K562 (cell line): ENCODE measurements around the gene PCBP3. TPM values are rescaled to one million over a fixed set of nuclear protein-coding genes. Genes with fewer than 3 reads are reported as not detected.

Experiments
- ATAC-seq: fragments of 200-7000 bp; cut with Tn5 transposase; 3 replicates; pipeline ENCODE4 v1.9.1; 2020; ENCODE audit warnings: moderate library complexity
- BruUV-seq: library from RNA; stranded (reverse); fragments of 400-500 nt; replicated peaks from 2 replicates; lab custom pipeline; 2021; lab: Mats Ljungman, UMichigan
- CTCF ChIA-PET: fragments of 300-600 bp; formaldehyde crosslinking; extraction: SDS; loops from one replicate; lab custom pipeline; 2021; ENCODE audit warnings: low intra/inter-chr PET ratio; lab: Yijun Ruan, JAX
- POLR2A ChIA-PET: fragments of 300-600, 350-650 bp; sonication (Branson Sonifier 250); formaldehyde crosslinking; extraction: SDS; loops from one replicate; lab custom pipeline; 2021; ENCODE audit warnings: antibody characterized with exemption, inconsistent platforms; lab: Yijun Ruan, JAX
- DNase-seq, 4 experiments: peaks; one replicate each; pipeline versions ENCODE4 v3.0.0 to v3.0.0-alpha.2; 2011 to 2018; ENCODE audit warnings: low spot score in 3 of 4, mixed read lengths in 3 of 4; ENCODE audit errors: extremely low read depth in 1 of 4
- FAIRE-seq: peaks from 2 replicates; lab custom pipeline; 2011; peaks lifted over from hg19 to GRCh38; lab: Jason Lieb, UNC
- H2AFZ ChIP-seq: 2 replicates; pipeline ENCODE4 v1.6.0; 2011; ENCODE audit warnings: low read depth, low read length, control low read depth, inconsistent platforms
- H3K27ac ChIP-seq: fragments of 200-600 bp; 3 replicates; pipeline ENCODE4 v1.8.0; 2011; ENCODE audit warnings: low read depth, mild to moderate bottlenecking, control low read depth, inconsistent platforms, low read length, moderate library complexity, mixed read lengths; ENCODE audit errors: extremely low read depth
- H3K27me3 ChIP-seq, 2 experiments: fragments of 300-600 bp in 1 of 2; 2 replicates in 1 of 2; 3 replicates in 1 of 2; pipeline versions ENCODE4 v1.6.0 to v1.8.0; 2011; ENCODE audit warnings: inconsistent platforms in 2 of 2, low read length in 2 of 2, mild to moderate bottlenecking in 1 of 2, mixed read lengths in 1 of 2, moderate library complexity in 1 of 2; ENCODE audit not compliant: control insufficient read depth in 2 of 2, insufficient read depth in 2 of 2
- H3K36me3 ChIP-seq: fragments of 300-600 bp; 3 replicates; pipeline ENCODE4 v1.8.0; 2011; ENCODE audit warnings: mild to moderate bottlenecking, low read length, inconsistent platforms; ENCODE audit not compliant: control insufficient read depth, insufficient read depth
- H3K4me1 ChIP-seq, 2 experiments: fragments of 200-600 bp in 1 of 2; replicated peaks in 1 of 2; 2 replicates in 1 of 2; 3 replicates in 1 of 2; pipeline versions ENCODE4 v1.5.1 to v1.8.0; 2011; ENCODE audit warnings: inconsistent platforms in 2 of 2, low read length in 2 of 2, mild to moderate bottlenecking in 1 of 2, mixed read lengths in 1 of 2, moderate library complexity in 1 of 2; ENCODE audit not compliant: control insufficient read depth in 2 of 2, insufficient read depth in 2 of 2
- H3K4me2 ChIP-seq: 2 replicates; pipeline ENCODE4 v1.6.1; 2011; ENCODE audit warnings: low read length, control low read depth, inconsistent platforms, mixed read lengths; ENCODE audit not compliant: insufficient read depth
- H3K4me3 ChIP-seq: fragments of 200-600 bp; sonication (generic), shearing (Covaris generic); 2 replicates; pipeline ENCODE4 v1.5.1; 2016; ENCODE audit warnings: control low read depth, inconsistent platforms
- H3K79me2 ChIP-seq: fragments of 200-600 bp; 3 replicates; pipeline ENCODE4 v1.8.0; 2011; ENCODE audit warnings: low read length, inconsistent platforms; ENCODE audit not compliant: control insufficient read depth, insufficient read depth
- H3K9ac ChIP-seq, 2 experiments: 2 replicates each; pipeline versions ENCODE4 v1.6.0 to v1.6.1; 2011; ENCODE audit warnings: low read depth in 2 of 2, low read length in 2 of 2, control low read depth in 1 of 2, inconsistent platforms in 1 of 2, mild to moderate bottlenecking in 1 of 2, mixed read lengths in 1 of 2; ENCODE audit not compliant: insufficient read depth in 1 of 2
- H3K9me1 ChIP-seq: one replicate; pipeline ENCODE4 v1.6.0; 2011; ENCODE audit warnings: inconsistent platforms, mild to moderate bottlenecking, low read length, moderate library complexity; ENCODE audit not compliant: control insufficient read depth, insufficient read depth
- H3K9me3 ChIP-seq: replicated peaks from 2 replicates; pipeline ENCODE4 v1.5.1; 2011; ENCODE audit warnings: low read depth, low read length, inconsistent platforms; ENCODE audit not compliant: control insufficient read depth, insufficient read depth
- H4K20me1 ChIP-seq: replicated peaks from 2 replicates; pipeline ENCODE4 v1.6.1; 2011; ENCODE audit warnings: low read length, inconsistent platforms, mixed read lengths; ENCODE audit not compliant: control insufficient read depth, insufficient read depth
- CBFA2T2 ChIP-seq: fragments of 450-650 bp; conservative IDR thresholded peaks from 2 replicates; pipeline ENCODE4 v1.6.1; 2017; ENCODE audit warnings: mild to moderate bottlenecking
- FOXA1 ChIP-seq: fragments of 450-650 bp; IDR thresholded peaks from 2 replicates; pipeline ENCODE4 v1.6.1; 2016; ENCODE audit warnings: mild to moderate bottlenecking, borderline replicate concordance
- NR2F6 ChIP-seq: fragments of 450-650 bp; formaldehyde crosslinking; IDR thresholded peaks from 2 replicates; pipeline ENCODE4 v1.4.0; 2020; ENCODE audit warnings: mild to moderate bottlenecking
- ZKSCAN3 ChIP-seq: fragments of 250-450 bp; sonication (Bioruptor Pico); IDR thresholded peaks from 2 replicates; pipeline ENCODE4 v1.4.0; 2020
- ZNF121 ChIP-seq: sonication (generic); formaldehyde crosslinking; conservative IDR thresholded peaks from 2 replicates; pipeline ENCODE4 v1.8.0; 2022; ENCODE audit warnings: missing genetic modification reagents
- ZNF589 ChIP-seq: fragments of 200-800 bp; sonication (Bioruptor generic); IDR thresholded peaks from 2 replicates; pipeline ENCODE4 v1.6.1; 2016; ENCODE audit warnings: low read depth, missing genetic modification characterization, missing compliant biosample characterization
- WGBS: fragments of 100-300 bp; shearing (Covaris generic); methylation state at CpG from one replicate; pipeline ENCODE4 v1.1.6; 2016; ENCODE audit warnings: low coverage, mixed read lengths; ENCODE audit not compliant: insufficient coverage; ENCODE audit errors: missing lambda C conversion rate; 5-methylcytosine and 5-hydroxymethylcytosine counted together
- in situ Hi-C: fragments of 300-500 bp; cut with MboI; formaldehyde crosslinking; loops from 4 replicates; pipeline ENCODE4 v1.15.0; 2018; ENCODE audit warnings: inconsistent platforms, mixed read lengths
- intact Hi-C: fragments of 100-400 bp; cut with micrococcal nuclease; formaldehyde crosslinking; loops from 2 replicates; pipeline ENCODE4 v1.14.2; 2022
- polyA plus RNA-seq, 8 experiments: library from polyadenylated mRNA; depleted of rRNA in 4 of 8; stranded (reverse) in 5 of 8; unstranded in 3 of 8; fragments of >200 nt; fragmentation: Nextera tagmentation in 2 of 8; fragmentation: Illumina TruSeq in 1 of 8; extraction: Ambion mirVana in 2 of 8; extraction: Trizol in 1 of 8; gene quantifications; 2 replicates each; pipeline versions ENCODE4 v1.2.1 to v1.2.3, GENCODE V29; 2011 to 2014; ENCODE audit warnings: inconsistent platforms in 1 of 8, missing spikeins in 1 of 8
- total RNA-seq, 7 experiments: library from RNA; depleted of rRNA in 6 of 7; stranded (reverse); fragments of >200 nt in 6 of 7; fragmentation: Illumina TruSeq in 2 of 7; extraction: Trizol in 2 of 7; gene quantifications; 2 replicates each; pipeline versions ENCODE4 v1.2.1 to v1.2.3, GENCODE V29; 2011 to 2021; ENCODE audit warnings: low replicate concordance in 1 of 7

The PCBP3 gene
- total and polyA plus RNA-seq, 9 of the 15 experiments (the other 6 are each of a cell fraction or from before 2014, with no cell fraction given), result 0.18 TPM; not detected in 8

GRCh38 chr21:45698493-45699184 is 55.1 kb downstream of the PCBP3 start:
- no TSS peak for BruUV-seq
- Histone ChIP-seq H4K20me1 (no peaks in the 10 kb centered on the region), H2AFZ (no peak overlapping the region), H3K9ac (no peak overlapping the region), H3K4me1 (no peaks in the 10 kb centered on the region), H3K4me2 (no peak overlapping the region), H3K9me1 (no peaks in the 10 kb centered on the region), H3K27ac (no peak overlapping the region), H3K4me3 (no peak overlapping the region), H3K36me3 (no peaks in the 10 kb centered on the region), H3K27me3 (peaks cover 3% of the 10 kb centered on the region in 2 experiments; a peak in 3 of 5 replicates), H3K79me2 (no peaks in the 10 kb centered on the region), H3K9me3 (no peaks in the 10 kb centered on the region)
- CTCF ChIA-PET, result no interaction called here
- DNase-seq, result no peak
- POLR2A ChIA-PET, result interaction anchor here (0.9 to 1.9 kb wide), 4 partner anchors 10 to 130 kb away, joined by 3 to 5 read pairs (median 4); no protein-coding TSS in a partner anchor
- ATAC-seq, result no peak
- intact Hi-C loops, result no loop called here
- 4% methylated on average over 3 of the region's 3 CpGs for WGBS
- no peak for TF ChIP-seq NR2F6 (CRISPR knock-in tag)
- no peak for TF ChIP-seq ZNF589 (CRISPR knock-in tag)
- no peak for TF ChIP-seq ZKSCAN3
- no peak for TF ChIP-seq ZNF121
- no peak for TF ChIP-seq CBFA2T2
- no peak for TF ChIP-seq FOXA1
- in situ Hi-C loops, result no loop called here
- no peak for FAIRE-seq
